HEK293 (cell line): ENCODE results near the gene SYS1.

Experiments
- BCL11A ChIP-seq: fragments of 450-650 bp; formaldehyde crosslinking; IDR thresholded peaks from 2 replicates; pipeline ENCODE4 v1.5.1; 2016; ENCODE audit warnings: low read depth, missing biosample characterization, missing genetic modification characterization
- GLI2 ChIP-seq: fragments of 450-650 bp; formaldehyde crosslinking; IDR thresholded peaks from 2 replicates; pipeline ENCODE4; 2017; ENCODE audit warnings: missing biosample characterization, missing genetic modification characterization, low read depth, borderline replicate concordance
- GLIS1 ChIP-seq: fragments of 450-650 bp; formaldehyde crosslinking; IDR thresholded peaks from 2 replicates; pipeline ENCODE4 v1.5.1; 2016; ENCODE audit warnings: missing biosample characterization, missing genetic modification characterization
- HOXC10 ChIP-seq: sonication (generic); formaldehyde crosslinking; IDR thresholded peaks from 2 replicates; pipeline ENCODE4 v1.8.1; 2023; ENCODE audit warnings: mild to moderate bottlenecking, missing genetic modification reagents
- HOXD13 ChIP-seq: sonication (generic); formaldehyde crosslinking; IDR thresholded peaks from 2 replicates; pipeline ENCODE4 v1.8.0; 2022; ENCODE audit warnings: missing genetic modification reagents, borderline replicate concordance
- IKZF3 ChIP-seq: fragments of 450-650 bp; IDR thresholded peaks from 2 replicates; pipeline ENCODE4 v1.5.0; 2018; ENCODE audit warnings: missing biosample characterization, mild to moderate bottlenecking, missing genetic modification characterization, moderate library complexity
- KLF10 ChIP-seq: fragments of 450-650 bp; IDR thresholded peaks from 2 replicates; pipeline ENCODE4 v1.5.1; 2018; ENCODE audit warnings: missing biosample characterization, mild to moderate bottlenecking, missing genetic modification characterization
- MYNN ChIP-seq: fragments of 450-650 bp; formaldehyde crosslinking; IDR thresholded peaks from 2 replicates; pipeline ENCODE4 v1.5.1; 2016; ENCODE audit warnings: missing biosample characterization, missing genetic modification characterization, borderline replicate concordance
- OVOL3 ChIP-seq: fragments of 450-650 bp; formaldehyde crosslinking; IDR thresholded peaks from 2 replicates; pipeline ENCODE4 v1.5.1; 2016; ENCODE audit warnings: missing biosample characterization, missing genetic modification characterization
- SP7 ChIP-seq: fragments of 450-650 bp; formaldehyde crosslinking; IDR thresholded peaks from 2 replicates; pipeline ENCODE4 v1.5.1; 2016; ENCODE audit warnings: missing biosample characterization, missing genetic modification characterization
- YY2 ChIP-seq: fragments of 450-650 bp; formaldehyde crosslinking; IDR thresholded peaks from 2 replicates; pipeline ENCODE4 v1.5.1; 2016; ENCODE audit warnings: missing biosample characterization, missing genetic modification characterization
- ZNF184 ChIP-seq: fragments of 450-650 bp; IDR thresholded peaks from 2 replicates; pipeline ENCODE4 v1.5.1; 2018; ENCODE audit warnings: missing biosample characterization, mild to moderate bottlenecking, missing genetic modification characterization
- ZNF266 ChIP-seq: fragments of 450-650 bp; formaldehyde crosslinking; IDR thresholded peaks from 2 replicates; pipeline ENCODE4 v1.5.1; 2016; ENCODE audit warnings: missing biosample characterization, missing genetic modification characterization, low read depth
- ZNF366 ChIP-seq: fragments of 450-650 bp; formaldehyde crosslinking; conservative IDR thresholded peaks from 2 replicates; pipeline ENCODE4 v1.5.1; 2016; ENCODE audit warnings: missing biosample characterization, missing genetic modification characterization
- ZNF391 ChIP-seq: fragments of 450-650 bp; formaldehyde crosslinking; IDR thresholded peaks from 2 replicates; pipeline ENCODE4 v1.5.1; 2016; ENCODE audit warnings: low read depth, missing biosample characterization, missing genetic modification characterization, borderline replicate concordance
- ZNF394 ChIP-seq: fragments of 450-650 bp; formaldehyde crosslinking; IDR thresholded peaks from 2 replicates; pipeline ENCODE4 v1.5.1; 2016; ENCODE audit warnings: missing biosample characterization, missing genetic modification characterization, mild to moderate bottlenecking, moderate library complexity, borderline replicate concordance
- ZNF48 ChIP-seq: fragments of 450-650 bp; formaldehyde crosslinking; IDR thresholded peaks from 2 replicates; pipeline ENCODE4 v1.5.1; 2016; ENCODE audit warnings: missing biosample characterization, missing genetic modification characterization
- ZNF544 ChIP-seq: fragments of 450-650 bp; formaldehyde crosslinking; IDR thresholded peaks from 2 replicates; pipeline ENCODE4 v1.5.0; 2017; ENCODE audit warnings: missing biosample characterization, missing genetic modification characterization
- ZNF549 ChIP-seq: fragments of 450-650 bp; IDR thresholded peaks from 2 replicates; pipeline ENCODE4 v1.5.1; 2018; ENCODE audit warnings: missing biosample characterization, missing genetic modification characterization, mild to moderate bottlenecking, inconsistent platforms, moderate library complexity
- ZNF560 ChIP-seq: fragments of 450-650 bp; formaldehyde crosslinking; IDR thresholded peaks from 2 replicates; pipeline ENCODE4 v1.5.1; 2017; ENCODE audit warnings: missing biosample characterization, missing genetic modification characterization, borderline replicate concordance
- ZNF571 ChIP-seq: fragments of 450-650 bp; formaldehyde crosslinking; IDR thresholded peaks from 2 replicates; pipeline ENCODE4 v1.5.0; 2017; ENCODE audit warnings: missing biosample characterization, missing genetic modification characterization
- ZNF610 ChIP-seq: fragments of 450-650 bp; formaldehyde crosslinking; IDR thresholded peaks from 2 replicates; pipeline ENCODE4 v1.5.1; 2016; ENCODE audit warnings: missing biosample characterization, missing genetic modification characterization, borderline replicate concordance
- ZNF623 ChIP-seq: fragments of 450-650 bp; formaldehyde crosslinking; IDR thresholded peaks from 2 replicates; pipeline ENCODE4 v1.5.1; 2016; ENCODE audit warnings: missing biosample characterization, missing genetic modification characterization
- ZNF626 ChIP-seq: fragments of 450-650 bp; sonication (Bioruptor Pico); formaldehyde crosslinking; IDR thresholded peaks from 2 replicates; pipeline ENCODE4 v1.5.1; 2018; ENCODE audit warnings: missing biosample characterization, missing genetic modification characterization, inconsistent platforms
- ZNF629 ChIP-seq: fragments of 450-650 bp; formaldehyde crosslinking; IDR thresholded peaks from 2 replicates; pipeline ENCODE4 v1.5.1; 2017; ENCODE audit warnings: missing biosample characterization, missing genetic modification characterization
- ZNF76 ChIP-seq: fragments of 450-650 bp; formaldehyde crosslinking; IDR thresholded peaks from 2 replicates; pipeline ENCODE4; 2016; ENCODE audit warnings: low read depth, missing biosample characterization, missing genetic modification characterization, borderline replicate concordance
- ZNF791 ChIP-seq: fragments of 450-650 bp; formaldehyde crosslinking; IDR thresholded peaks from 2 replicates; pipeline ENCODE4 v1.5.1; 2016; ENCODE audit warnings: missing biosample characterization, missing genetic modification characterization
- ZSCAN30 ChIP-seq: fragments of 450-650 bp; IDR thresholded peaks from 2 replicates; pipeline ENCODE4 v1.5.1; 2018; ENCODE audit warnings: missing biosample characterization, mild to moderate bottlenecking, missing genetic modification characterization, moderate library complexity
- TF ChIP-seq, protein P1 (sequence below): fragments of 450-650 bp; formaldehyde crosslinking; IDR thresholded peaks from 2 replicates; pipeline ENCODE4 v1.5.1; 2016; ENCODE audit warnings: missing biosample characterization, missing genetic modification characterization
- TF ChIP-seq, protein P2 (sequence below): fragments of 450-650 bp; formaldehyde crosslinking; IDR thresholded peaks from 2 replicates; pipeline ENCODE4 v1.5.1; 2017; ENCODE audit warnings: missing biosample characterization, missing genetic modification characterization
- TF ChIP-seq, protein P3 (sequence below): fragments of 450-650 bp; formaldehyde crosslinking; IDR thresholded peaks from 2 replicates; pipeline ENCODE4 v1.5.1; 2017; ENCODE audit warnings: missing biosample characterization, missing genetic modification characterization
- TF ChIP-seq, protein P4 (sequence below): fragments of 450-650 bp; formaldehyde crosslinking; IDR thresholded peaks from 2 replicates; pipeline ENCODE4 v1.5.1; 2016; ENCODE audit warnings: missing biosample characterization, missing genetic modification characterization

Gene SYS1

DNA sequence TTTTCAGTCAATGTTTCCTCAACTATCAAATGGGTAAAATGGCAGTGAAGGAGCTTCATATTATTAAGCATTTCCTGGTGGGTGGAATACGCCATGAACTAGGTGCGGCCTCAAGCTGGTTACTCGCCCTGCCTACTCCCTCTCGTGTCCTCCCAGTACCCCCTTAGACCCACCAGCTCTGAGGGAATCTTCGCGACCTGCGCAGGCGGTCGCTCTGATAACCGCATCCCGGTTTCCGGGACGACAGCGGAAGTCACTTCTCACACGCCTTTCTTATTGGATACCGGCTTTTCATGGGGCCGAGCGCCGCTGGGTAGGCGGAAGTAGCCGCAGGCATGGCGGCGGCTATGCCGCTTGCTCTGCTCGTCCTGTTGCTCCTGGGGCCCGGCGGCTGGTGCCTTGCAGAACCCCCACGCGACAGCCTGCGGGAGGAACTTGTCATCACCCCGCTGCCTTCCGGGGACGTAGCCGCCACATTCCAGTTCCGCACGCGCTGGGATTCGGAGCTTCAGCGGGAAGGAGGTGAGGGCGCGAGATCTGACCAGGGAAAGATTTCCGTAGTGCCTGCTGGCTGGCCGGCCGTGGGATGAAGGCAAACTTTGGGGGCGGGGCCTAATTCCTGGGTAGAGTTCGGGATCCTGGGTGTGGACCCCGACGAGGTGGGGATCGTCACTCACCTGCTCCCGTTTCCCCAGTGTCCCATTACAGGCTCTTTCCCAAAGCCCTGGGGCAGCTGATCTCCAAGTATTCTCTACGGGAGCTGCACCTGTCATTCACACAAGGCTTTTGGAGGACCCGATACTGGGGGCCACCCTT is 53.1 kb downstream of the SYS1 start, which contains the start of gene PIGT (continued):
- TF ChIP-seq KLF10 (tag by site-specific recombination) (no peak), YY2 (tag by site-specific recombination) (peak; percentile 96), ZNF610 (tag by site-specific recombination) (peak; percentile 23), ZNF549 (no peak), ZNF629 (peak; percentile 74), IKZF3 (no peak), ZNF76 (tag by site-specific recombination) (peak; percentile 86; the same call in 1 of the 2 replicates), ZNF560 (no peak), GLIS1 (tag by site-specific recombination) (0 out of 2 replicates have a peak, but pooled peaks have one; percentile 31), ZNF571 (no peak), ZNF626 (tag by site-specific recombination) (no peak), ZNF48 (no peak), ZSCAN30 (tag by site-specific recombination) (no peak), HOXD13 (CRISPR knock-in tag) (peak; percentile 99), MYNN (tag by site-specific recombination) (no peak), GLI2 (tag by site-specific recombination) (no peak), SP7 (tag by site-specific recombination) (peak; percentile 74), BCL11A (tag by site-specific recombination) (no peak), ZNF544 (no peak), OVOL3 (tag by site-specific recombination) (0 out of 2 replicates have a peak, but pooled peaks have one; percentile 2), ZNF623 (tag by site-specific recombination) (no peak), ZNF391 (peak; percentile 48; the same call in 1 of the 2 replicates), HOXC10 (peak; percentile 95; the same call in 1 of the 2 replicates), ZNF394 (tag by site-specific recombination) (no peak), ZNF366 (no peak), ZNF791 (tag by site-specific recombination) (no peak), ZNF184 (tag by site-specific recombination) (no peak), ZNF266 (tag by site-specific recombination) (no peak)
- TF ChIP-seq, protein P1, sequence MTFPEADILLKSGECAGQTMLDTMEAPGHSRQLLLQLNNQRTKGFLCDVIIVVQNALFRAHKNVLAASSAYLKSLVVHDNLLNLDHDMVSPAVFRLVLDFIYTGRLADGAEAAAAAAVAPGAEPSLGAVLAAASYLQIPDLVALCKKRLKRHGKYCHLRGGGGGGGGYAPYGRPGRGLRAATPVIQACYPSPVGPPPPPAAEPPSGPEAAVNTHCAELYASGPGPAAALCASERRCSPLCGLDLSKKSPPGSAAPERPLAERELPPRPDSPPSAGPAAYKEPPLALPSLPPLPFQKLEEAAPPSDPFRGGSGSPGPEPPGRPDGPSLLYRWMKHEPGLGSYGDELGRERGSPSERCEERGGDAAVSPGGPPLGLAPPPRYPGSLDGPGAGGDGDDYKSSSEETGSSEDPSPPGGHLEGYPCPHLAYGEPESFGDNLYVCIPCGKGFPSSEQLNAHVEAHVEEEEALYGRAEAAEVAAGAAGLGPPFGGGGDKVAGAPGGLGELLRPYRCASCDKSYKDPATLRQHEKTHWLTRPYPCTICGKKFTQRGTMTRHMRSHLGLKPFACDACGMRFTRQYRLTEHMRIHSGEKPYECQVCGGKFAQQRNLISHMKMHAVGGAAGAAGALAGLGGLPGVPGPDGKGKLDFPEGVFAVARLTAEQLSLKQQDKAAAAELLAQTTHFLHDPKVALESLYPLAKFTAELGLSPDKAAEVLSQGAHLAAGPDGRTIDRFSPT, result no peak
- TF ChIP-seq, protein P2, sequence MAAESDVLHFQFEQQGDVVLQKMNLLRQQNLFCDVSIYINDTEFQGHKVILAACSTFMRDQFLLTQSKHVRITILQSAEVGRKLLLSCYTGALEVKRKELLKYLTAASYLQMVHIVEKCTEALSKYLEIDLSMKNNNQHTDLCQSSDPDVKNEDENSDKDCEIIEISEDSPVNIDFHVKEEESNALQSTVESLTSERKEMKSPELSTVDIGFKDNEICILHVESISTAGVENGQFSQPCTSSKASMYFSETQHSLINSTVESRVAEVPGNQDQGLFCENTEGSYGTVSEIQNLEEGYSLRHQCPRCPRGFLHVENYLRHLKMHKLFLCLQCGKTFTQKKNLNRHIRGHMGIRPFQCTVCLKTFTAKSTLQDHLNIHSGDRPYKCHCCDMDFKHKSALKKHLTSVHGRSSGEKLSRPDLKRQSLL (tag by site-specific recombination), result no peak
- TF ChIP-seq, protein P3, sequence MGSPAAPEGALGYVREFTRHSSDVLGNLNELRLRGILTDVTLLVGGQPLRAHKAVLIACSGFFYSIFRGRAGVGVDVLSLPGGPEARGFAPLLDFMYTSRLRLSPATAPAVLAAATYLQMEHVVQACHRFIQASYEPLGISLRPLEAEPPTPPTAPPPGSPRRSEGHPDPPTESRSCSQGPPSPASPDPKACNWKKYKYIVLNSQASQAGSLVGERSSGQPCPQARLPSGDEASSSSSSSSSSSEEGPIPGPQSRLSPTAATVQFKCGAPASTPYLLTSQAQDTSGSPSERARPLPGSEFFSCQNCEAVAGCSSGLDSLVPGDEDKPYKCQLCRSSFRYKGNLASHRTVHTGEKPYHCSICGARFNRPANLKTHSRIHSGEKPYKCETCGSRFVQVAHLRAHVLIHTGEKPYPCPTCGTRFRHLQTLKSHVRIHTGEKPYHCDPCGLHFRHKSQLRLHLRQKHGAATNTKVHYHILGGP (tag by site-specific recombination), result no peak
- TF ChIP-seq, protein P4, sequence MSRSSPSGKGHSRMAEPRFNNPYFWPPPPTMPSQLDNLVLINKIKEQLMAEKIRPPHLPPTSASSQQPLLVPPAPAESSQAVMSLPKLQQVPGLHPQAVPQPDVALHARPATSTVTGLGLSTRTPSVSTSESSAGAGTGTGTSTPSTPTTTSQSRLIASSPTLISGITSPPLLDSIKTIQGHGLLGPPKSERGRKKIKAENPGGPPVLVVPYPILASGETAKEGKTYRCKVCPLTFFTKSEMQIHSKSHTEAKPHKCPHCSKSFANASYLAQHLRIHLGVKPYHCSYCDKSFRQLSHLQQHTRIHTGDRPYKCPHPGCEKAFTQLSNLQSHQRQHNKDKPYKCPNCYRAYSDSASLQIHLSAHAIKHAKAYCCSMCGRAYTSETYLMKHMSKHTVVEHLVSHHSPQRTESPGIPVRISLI (tag by site-specific recombination), result no peak
